ENCODE results near the gene FUS.
"Not testable (repeated sequence)": the region's sequence is repeated elsewhere in the genome, so short reads cannot be mapped to it uniquely, and the experiment has no call there.

GRCh38 chr16:31144418-31144817 is 35.5 kb upstream of the FUS start:
- not testable (repeated sequence) for TF ChIP-seq ZNF70 (CRISPR knock-in tag; IDR thresholded peaks at IDR 0.05); PATZ1 (CRISPR knock-in tag; IDR thresholded peaks at IDR 0.05; ENCODE audit: borderline replicate concordance); OSR1 (CRISPR knock-in tag; IDR thresholded peaks at IDR 0.05); ZFP3 (CRISPR knock-in tag; IDR thresholded peaks at IDR 0.05); ARNTL (CRISPR knock-in tag; IDR thresholded peaks at IDR 0.05; ENCODE audit: borderline replicate concordance, low read depth); CREB5 (CRISPR knock-in tag; IDR thresholded peaks at IDR 0.05; ENCODE audit: low read depth); CSRNP3 (CRISPR knock-in tag; IDR thresholded peaks at IDR 0.05); ZNF565 (CRISPR knock-in tag; conservative IDR thresholded peaks at IDR 0.05; ENCODE audit: low read depth); RARB (CRISPR knock-in tag; IDR thresholded peaks at IDR 0.05)
